Dedifferentiated amniotic fluid mesenchymal stem cell (primary cell): ENCODE results near the gene PRADC1.
"Not testable (repeated sequence)": the region's sequence is repeated elsewhere in the genome, so short reads cannot be mapped to it uniquely, and the experiment has no call there.

Source experiments
- DNase-seq: peaks from one replicate; pipeline ENCODE4 v3.0.0-alpha.2; 2016; ENCODE audit errors: extremely low spot score

Gene PRADC1

GRCh38 chr2:73202156-73203054 lies 30.6 kb downstream of the PRADC1 start, which contains the start of gene NOTO:
Gene NOTO, plus strand, starts transcription at chr2:73202574. Its CDS starts 93 bp downstream, at chr2:73202667.
- no peak for DNase-seq

- DNase-seq = not testable (repeated sequence)
Measured at GRCh38 chr2:73200281-73200680, 32.8 kb downstream of the PRADC1 start.

GRCh38 chr2:73197579-73197978 lies 35.5 kb downstream of the PRADC1 start:
- DNase-seq = no peak

- DNase-seq = no peak
Measured at GRCh38 chr2:73187549-73187948, 45.5 kb downstream of the PRADC1 start.

- no peak for DNase-seq
Measured at GRCh38 chr2:73185965-73186364, 47.1 kb downstream of the PRADC1 start.
